Left lung (tissue), 10 donors: ENCODE results near the gene CHAC2. TPM values are rescaled to one million over a fixed set of nuclear protein-coding genes. Genes with fewer than 3 reads are reported as not detected.
A peak's percentile ranks its signal among the peaks of the same experiment; 100 is the strongest.

ENCODE experiments used
- ATAC-seq: fragments of 200-7000 bp; cut with Tn5 transposase; one replicate; pipeline ENCODE4 v1.9.1; 2020; ENCODE audit warnings: moderate library complexity
- DNase-seq, 4 donors: peaks; one replicate each; pipeline ENCODE4 v3.0.0-alpha.2; 2013 to 2020
- H3K27ac ChIP-seq, 2 donors: fragments of 200-600 bp; sonication (generic) in 1 of 2; one replicate each; pipeline versions ENCODE4 v1.5.0 to v1.8.0; 2020 to 2021
- H3K27me3 ChIP-seq, 2 donors: fragments of 200-600 bp; sonication (generic) in 1 of 2; one replicate each; pipeline versions ENCODE4 v1.5.0 to v1.8.0; 2020 to 2021
- H3K36me3 ChIP-seq, 2 donors: fragments of 200-600 bp; sonication (generic) in 1 of 2; one replicate each; pipeline versions ENCODE4 v1.5.0 to v1.8.0; 2020 to 2021
- H3K4me1 ChIP-seq, 2 donors: fragments of 200-600 bp; one replicate each; pipeline ENCODE4 v1.8.0; 2021
- H3K4me3 ChIP-seq, 2 donors: fragments of 200-600 bp; sonication (generic) in 1 of 2; one replicate each; pipeline versions ENCODE4 v1.5.0 to v1.8.0; 2020 to 2021; ENCODE audit warnings: mild to moderate bottlenecking in 1 of 2
- H3K9me3 ChIP-seq, 2 donors: fragments of 200-600 bp; sonication (generic) in 1 of 2; one replicate each; pipeline versions ENCODE4 v1.5.0 to v1.8.0; 2020 to 2021
- CTCF ChIP-seq, 2 donors: fragments of 200-600 bp; sonication (generic) in 1 of 2; IDR thresholded peaks; one replicate each; pipeline versions ENCODE4 v1.5.0 to v1.8.0; 2021; ENCODE audit warnings: antibody characterized with exemption in 2 of 2
- intact Hi-C, 2 donors: fragments of 100-400 bp; cut with DNase I; formaldehyde crosslinking; loops; one replicate each; pipeline versions ENCODE4 v1.11.2 to v1.14.2; 2022
- polyA plus RNA-seq, 6 donors: library from polyadenylated mRNA; unstranded; fragments of 120-200 nt; gene quantifications; one replicate each; pipeline ENCODE4 v1.2.1, GENCODE V29; 2013; ENCODE audit not compliant: insufficient read length in 6 of 6
- total RNA-seq, 2 donors: library from RNA; stranded (reverse); fragmentation: NEBNext Ultra II Directional; extraction: Animal tissue kit (Norgen Biotek cat#: 25700); gene quantifications; one replicate each; pipeline ENCODE4 v1.2.1, GENCODE V29; 2021
- donor health status: DM: no; HTN: yes; CAD: no.
- donor health status: DM: no; HTN: no; CAD: no.

The CHAC2 gene
- total and polyA plus RNA-seq, 8 donors: 1.6 to 9.6 (median 2.4) TPM

- DNase-seq: peak in 2 of 4 donors; percentile 72 to 82
- H3K4me3 ChIP-seq: no peak overlapping the region
- H3K27me3 ChIP-seq: no peaks in the 10 kb centered on the region
- peaks cover 8 to 37% of the 10 kb centered on the region in 2 donors for H3K4me1 ChIP-seq
- H3K36me3 ChIP-seq: peaks cover 0 to 41% of the 10 kb centered on the region in 2 donors
- no peak for TF ChIP-seq CTCF (IDR thresholded peaks at IDR 0.05)
- intact Hi-C loops: no loop called here
- peak overlapping the region; percentile 10 to 36 for H3K27ac ChIP-seq
- no peaks in the 10 kb centered on the region for H3K9me3 ChIP-seq
- peak; percentile 22 for ATAC-seq
Measured at GRCh38 chr2:53793261-53793660, 25.7 kb downstream of the CHAC2 start.

GRCh38 chr2:53793821-53794220, 26.2 kb downstream of the CHAC2 start:
- TF ChIP-seq CTCF (IDR thresholded peaks at IDR 0.05): no peak
- Histone ChIP-seq H3K4me3 (no peak overlapping the region), H3K9me3 (no peaks in the 10 kb centered on the region), H3K36me3 (peaks cover 0 to 47% of the 10 kb centered on the region in 2 donors), H3K27ac (peak overlapping the region; percentile 10 to 36), H3K27me3 (no peaks in the 10 kb centered on the region), H3K4me1 (peaks cover 8 to 31% of the 10 kb centered on the region in 2 donors)
- DNase-seq (no peak), ATAC-seq (peak; percentile 82)
- intact Hi-C loops: no loop called here

- no peak overlapping the region for H3K27ac ChIP-seq
- no peaks in the 10 kb centered on the region for H3K27me3 ChIP-seq
- TF ChIP-seq CTCF (IDR thresholded peaks at IDR 0.05): no peak
- no peaks in the 10 kb centered on the region for H3K4me1 ChIP-seq
- no peak for DNase-seq
- H3K4me3 ChIP-seq: no peak overlapping the region
- peaks cover 0 to 76% of the 10 kb centered on the region in 2 donors for H3K36me3 ChIP-seq
- intact Hi-C loops: no loop called here
- no peak for ATAC-seq
- no peaks in the 10 kb centered on the region for H3K9me3 ChIP-seq
Measured at GRCh38 chr2:53801547-53801946, 33.9 kb downstream of the CHAC2 start.

- Histone ChIP-seq H3K27ac (no peak overlapping the region), H3K36me3 (peaks cover 0 to 76% of the 10 kb centered on the region in 2 donors)
- TF ChIP-seq CTCF (IDR thresholded peaks at IDR 0.05): no peak
Measured at GRCh38 chr2:53802617-53803151, 35.1 kb downstream of the CHAC2 start.

GRCh38 chr2:53811601-53812000, 44.0 kb downstream of the CHAC2 start:
- intact Hi-C loops: no loop called here
- ATAC-seq (no peak), DNase-seq (no peak)
- Histone ChIP-seq H3K27me3 (no peaks in the 10 kb centered on the region), H3K9me3 (no peaks in the 10 kb centered on the region), H3K36me3 (peaks cover 3 to 100% of the 10 kb centered on the region in 2 donors), H3K4me1 (no peaks in the 10 kb centered on the region), H3K4me3 (no peak overlapping the region), H3K27ac (no peak overlapping the region)
- no peak for TF ChIP-seq CTCF (IDR thresholded peaks at IDR 0.05)

More at GRCh38 chr2:53802617-53803151, 35.1 kb downstream of the CHAC2 start:
- Histone ChIP-seq H3K9me3 (no peaks in the 10 kb centered on the region), H3K27me3 (no peaks in the 10 kb centered on the region), H3K4me1 (no peaks in the 10 kb centered on the region), H3K4me3 (no peak overlapping the region)
- DNase-seq (no peak), ATAC-seq (peak; percentile 35)
- intact Hi-C loops: no loop called here
